Measurements from ENCODE around the gene AFF3. TPM values are rescaled to one million over a fixed set of nuclear protein-coding genes. Genes with fewer than 3 reads are reported as not detected.
"Not testable (repeated sequence)": the region's sequence is repeated elsewhere in the genome, so short reads cannot be mapped to it uniquely, and the experiment has no call there.

Gene AFF3
- total RNA-seq, 2 experiments from 2014 or later: 2.6 to 2.9 TPM

DNA sequence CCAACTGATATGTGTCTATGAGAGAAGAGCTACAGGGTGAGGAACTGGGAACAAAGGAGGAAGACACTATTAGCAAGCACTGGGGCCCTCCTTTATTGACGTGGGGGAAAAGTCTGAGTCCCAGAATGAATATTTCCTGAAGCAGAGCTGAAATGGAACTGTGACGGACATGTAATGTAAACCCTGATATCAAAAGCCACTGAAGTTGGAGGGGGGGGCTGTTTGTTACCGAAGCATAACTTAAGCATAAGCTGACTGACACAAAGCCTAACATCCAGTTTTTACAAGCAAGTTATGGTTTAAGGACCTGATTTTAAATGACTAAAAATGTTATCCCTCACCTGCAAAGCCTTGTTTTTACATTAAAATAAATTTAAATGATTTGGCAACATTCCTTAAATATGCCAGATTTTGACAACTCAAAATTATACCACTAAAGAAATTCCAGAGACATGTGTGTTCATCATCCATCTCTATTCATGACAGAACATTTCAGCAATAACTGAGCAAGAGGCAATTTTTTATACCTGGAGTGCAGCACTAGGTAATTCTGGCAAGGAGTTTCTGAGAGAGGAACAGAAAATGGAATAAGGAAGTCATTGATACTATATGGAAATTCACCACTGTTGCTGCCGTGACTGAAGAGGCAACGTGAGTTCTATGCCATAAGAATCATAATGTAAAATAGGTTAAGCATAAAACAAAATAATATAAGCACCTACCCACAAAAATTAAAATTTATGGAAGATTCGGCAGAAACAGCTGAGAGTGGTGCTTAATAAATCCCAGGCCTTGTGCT is 186.0 kb downstream of the AFF3 start:
- Mint-ChIP-seq H3K36me3 (no peaks in the 10 kb centered on the region), H3K27me3 (no peaks in the 10 kb centered on the region), H3K9me3 (peaks cover 1% of the 10 kb centered on the region), H3K4me3 (no peak overlapping the region), H3K4me1 (no peaks in the 10 kb centered on the region), H3K27ac (no peak overlapping the region)
- no peak for DNase-seq

DNA sequence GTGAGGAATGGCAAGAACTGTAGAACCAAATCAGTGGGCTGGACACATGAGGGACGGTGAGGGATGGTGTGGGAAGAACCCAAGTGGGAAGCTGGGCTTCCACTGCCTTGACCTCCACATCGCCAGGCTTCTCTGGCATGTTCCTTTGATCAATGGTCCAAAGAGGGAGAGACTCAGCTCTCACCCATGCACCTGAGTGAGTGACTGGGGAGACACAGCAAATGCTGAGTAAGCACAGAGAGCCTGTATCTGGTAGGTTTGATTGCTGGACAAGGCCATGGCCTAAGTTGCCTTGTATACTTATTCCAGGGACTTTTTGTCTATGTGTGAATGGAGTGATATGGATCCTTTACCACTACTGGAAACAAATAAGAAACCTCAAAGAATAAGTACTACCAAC is 188.6 kb downstream of the AFF3 start:
- Mint-ChIP-seq H3K4me3 (no peak overlapping the region), H3K9me3 (peaks cover 1% of the 10 kb centered on the region), H3K4me1 (no peaks in the 10 kb centered on the region), H3K36me3 (no peaks in the 10 kb centered on the region), H3K27me3 (no peaks in the 10 kb centered on the region), H3K27ac (no peak overlapping the region)
- DNase-seq: no peak

DNA sequence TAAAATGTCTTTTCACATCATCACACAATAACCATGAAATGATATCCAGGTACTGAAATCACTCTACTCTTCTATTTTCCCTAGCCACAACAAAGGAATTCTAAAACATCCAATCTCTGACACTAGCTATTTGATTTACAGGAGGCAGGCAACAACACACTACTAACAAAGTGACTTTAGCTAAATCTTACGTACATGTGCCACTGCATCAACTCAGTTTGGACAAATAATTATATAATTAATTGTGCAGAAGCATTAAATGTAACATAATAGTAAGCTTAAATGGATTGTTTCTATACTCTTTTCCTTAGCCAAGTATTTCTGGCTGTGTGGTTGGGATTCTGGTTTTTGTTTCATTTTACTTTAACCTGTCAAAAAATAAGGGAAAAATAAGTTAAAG is 192.4 kb downstream of the AFF3 start:
- no peak overlapping the region for H3K27ac Mint-ChIP-seq
- DNase-seq: no peak
- H3K9me3 Mint-ChIP-seq: no peaks in the 10 kb centered on the region
- no peaks in the 10 kb centered on the region for H3K27me3 Mint-ChIP-seq
- no peaks in the 10 kb centered on the region for H3K36me3 Mint-ChIP-seq
- H3K4me3 Mint-ChIP-seq: no peak overlapping the region
- H3K4me1 Mint-ChIP-seq: no peaks in the 10 kb centered on the region

DNA sequence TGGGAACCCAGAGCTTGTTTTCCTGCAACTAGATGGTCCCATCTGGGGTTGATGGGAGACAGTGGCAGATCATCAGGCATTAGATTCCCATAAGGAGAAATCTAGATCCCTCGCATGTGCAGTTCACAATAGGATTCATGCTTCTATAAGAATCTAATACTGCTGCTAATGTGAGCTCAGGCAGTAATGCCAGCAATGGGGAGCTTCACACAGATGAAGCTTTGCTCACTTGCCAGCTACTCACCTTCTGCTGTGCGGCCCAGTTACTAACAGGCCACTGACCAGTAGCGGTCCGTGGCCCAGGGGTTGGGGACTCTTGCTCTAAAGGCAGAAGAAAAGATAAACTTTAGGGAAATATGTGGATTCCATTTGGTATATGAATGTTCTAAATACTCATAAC is 192.9 kb downstream of the AFF3 start:
- Mint-ChIP-seq H3K4me1 (no peaks in the 10 kb centered on the region), H3K9me3 (no peaks in the 10 kb centered on the region), H3K36me3 (no peaks in the 10 kb centered on the region), H3K27ac (no peak overlapping the region), H3K27me3 (no peaks in the 10 kb centered on the region), H3K4me3 (no peak overlapping the region)
- no peak for DNase-seq

DNA sequence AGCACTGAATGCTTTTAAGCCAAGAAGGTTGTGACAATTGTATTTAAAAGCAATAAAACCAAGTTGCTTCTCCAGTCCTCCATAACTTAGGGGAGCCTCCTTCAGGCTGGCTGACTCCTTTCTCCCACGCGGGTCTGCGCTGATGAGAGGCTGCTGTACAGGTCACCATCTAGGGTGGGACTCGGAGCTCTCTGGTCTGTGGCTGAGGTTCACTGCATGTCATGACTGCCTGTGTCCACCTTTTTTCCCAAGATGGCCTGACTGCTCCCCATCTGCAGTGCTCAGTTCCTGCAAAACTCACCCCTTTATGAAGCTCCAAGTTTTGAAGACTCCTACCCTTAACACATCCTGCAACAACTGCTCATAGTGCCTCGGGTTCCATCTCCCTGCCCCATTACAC is 194.4 kb downstream of the AFF3 start:
- no peak for DNase-seq
- H3K4me3 Mint-ChIP-seq: no peak overlapping the region
- no peaks in the 10 kb centered on the region for H3K36me3 Mint-ChIP-seq
- no peaks in the 10 kb centered on the region for H3K9me3 Mint-ChIP-seq
- H3K27ac Mint-ChIP-seq: no peak overlapping the region
- H3K27me3 Mint-ChIP-seq: no peaks in the 10 kb centered on the region
- no peaks in the 10 kb centered on the region for H3K4me1 Mint-ChIP-seq

DNA sequence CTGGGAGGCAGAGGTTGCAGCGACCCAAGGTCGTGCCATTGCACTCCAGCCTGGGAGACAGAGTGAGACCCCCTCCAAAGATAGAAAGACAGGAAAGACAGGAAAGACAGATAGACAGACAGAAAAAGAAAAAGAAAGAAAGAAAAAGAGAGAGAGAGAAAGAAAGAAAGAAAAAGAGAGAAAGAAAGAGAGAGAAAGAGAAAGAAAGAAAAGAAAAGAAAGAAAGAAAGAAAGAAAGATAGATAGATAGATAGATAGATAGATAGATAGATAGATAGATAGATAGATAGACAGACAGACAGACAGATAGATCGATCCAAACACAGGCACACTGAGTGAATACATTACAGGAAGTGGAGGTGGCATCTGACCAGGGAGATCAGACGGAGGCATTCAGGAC is 195.0 kb downstream of the AFF3 start:
- H3K27me3 Mint-ChIP-seq, H3K4me1 Mint-ChIP-seq, H3K4me3 Mint-ChIP-seq, DNase-seq, H3K9me3 Mint-ChIP-seq, H3K36me3 Mint-ChIP-seq, H3K27ac Mint-ChIP-seq: not testable (repeated sequence)

DNA sequence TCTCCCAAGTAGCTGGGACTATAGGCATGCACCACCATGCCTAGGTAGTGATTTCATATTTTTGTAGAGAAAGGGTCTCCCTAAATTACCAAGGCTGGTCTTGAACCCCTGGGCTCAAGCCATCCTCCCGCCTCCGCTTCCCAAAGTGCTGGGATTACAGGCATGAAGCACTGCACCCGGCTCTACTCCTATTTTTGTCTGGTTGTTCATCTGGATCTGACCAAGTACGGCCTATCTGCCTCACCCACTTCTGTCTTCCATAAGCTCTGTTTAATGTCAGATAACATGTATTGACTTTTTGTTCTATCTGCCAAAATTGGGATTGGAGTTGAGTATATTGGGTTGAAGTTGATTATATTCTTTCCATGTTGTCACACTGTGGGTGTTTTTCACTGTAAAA is 198.4 kb downstream of the AFF3 start:
- H3K9me3 Mint-ChIP-seq: no peaks in the 10 kb centered on the region
- no peak for DNase-seq
- H3K4me1 Mint-ChIP-seq: no peaks in the 10 kb centered on the region
- H3K4me3 Mint-ChIP-seq: no peak overlapping the region
- H3K27me3 Mint-ChIP-seq: no peaks in the 10 kb centered on the region
- H3K36me3 Mint-ChIP-seq: no peaks in the 10 kb centered on the region
- no peak overlapping the region for H3K27ac Mint-ChIP-seq

DNA sequence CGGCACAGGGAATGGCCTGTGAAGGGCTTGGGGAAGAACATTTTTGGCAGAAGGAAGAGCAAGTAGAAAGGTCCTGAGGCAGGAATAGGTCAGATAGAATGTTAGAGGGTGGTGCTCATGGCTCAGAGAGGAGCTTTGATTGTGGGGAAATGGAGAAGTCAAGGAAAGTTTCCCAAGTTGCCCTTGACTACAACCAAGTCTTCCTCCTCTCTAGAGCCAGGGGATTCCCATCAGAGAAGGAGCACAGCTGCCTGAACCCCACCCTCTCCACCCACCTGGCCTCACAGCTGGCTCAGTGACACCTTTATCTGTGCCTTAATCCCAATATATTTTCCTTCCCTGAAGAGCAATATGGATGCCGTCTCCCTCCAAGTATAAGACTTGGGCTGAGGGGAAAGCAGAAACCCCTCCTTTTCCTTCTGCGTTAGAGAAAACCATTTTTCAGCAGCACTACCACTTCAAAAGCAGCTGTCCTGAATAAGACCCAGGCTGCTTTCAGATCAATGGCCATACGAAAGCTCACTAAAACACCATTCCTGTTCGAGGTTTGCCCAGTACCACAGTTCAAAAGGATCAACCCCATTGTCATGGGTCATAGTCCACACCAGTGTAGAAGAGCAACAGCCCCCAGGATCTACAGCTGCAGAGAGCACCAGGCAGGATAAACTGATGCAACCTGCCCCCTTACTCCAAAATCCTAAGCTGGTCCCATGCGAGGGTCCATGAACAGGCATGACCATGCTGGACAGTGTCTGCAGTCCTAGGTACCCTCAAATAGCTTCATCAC is 199.6 kb downstream of the AFF3 start:
- Mint-ChIP-seq H3K4me3 (no peak overlapping the region), H3K27ac (no peak overlapping the region), H3K36me3 (no peaks in the 10 kb centered on the region), H3K9me3 (no peaks in the 10 kb centered on the region), H3K4me1 (no peaks in the 10 kb centered on the region), H3K27me3 (no peaks in the 10 kb centered on the region)
- DNase-seq: no peak

DNA sequence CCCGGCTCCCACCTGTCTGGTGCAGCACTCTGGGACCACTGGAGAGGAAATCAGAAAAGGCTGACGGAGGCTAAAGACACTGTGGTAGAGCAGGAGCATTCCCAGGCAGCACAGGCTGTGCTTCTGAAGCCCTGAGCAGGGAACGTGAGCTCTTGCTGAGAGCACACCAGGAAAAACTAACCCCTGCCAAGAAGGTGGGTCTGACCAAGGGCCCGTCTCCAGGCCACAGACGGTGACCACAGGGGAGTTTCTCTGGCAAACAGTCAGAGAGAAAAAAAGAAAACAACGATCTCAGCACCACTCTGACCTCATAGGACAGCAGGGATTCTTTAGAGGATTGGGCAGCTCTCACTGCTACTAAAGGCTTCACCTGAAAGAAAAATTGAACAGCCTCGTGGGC is 201.4 kb downstream of the AFF3 start:
- Mint-ChIP-seq H3K27ac (no peak overlapping the region), H3K9me3 (no peaks in the 10 kb centered on the region), H3K36me3 (no peaks in the 10 kb centered on the region), H3K27me3 (no peaks in the 10 kb centered on the region), H3K4me3 (no peak overlapping the region), H3K4me1 (no peaks in the 10 kb centered on the region)
- DNase-seq: no peak

DNA sequence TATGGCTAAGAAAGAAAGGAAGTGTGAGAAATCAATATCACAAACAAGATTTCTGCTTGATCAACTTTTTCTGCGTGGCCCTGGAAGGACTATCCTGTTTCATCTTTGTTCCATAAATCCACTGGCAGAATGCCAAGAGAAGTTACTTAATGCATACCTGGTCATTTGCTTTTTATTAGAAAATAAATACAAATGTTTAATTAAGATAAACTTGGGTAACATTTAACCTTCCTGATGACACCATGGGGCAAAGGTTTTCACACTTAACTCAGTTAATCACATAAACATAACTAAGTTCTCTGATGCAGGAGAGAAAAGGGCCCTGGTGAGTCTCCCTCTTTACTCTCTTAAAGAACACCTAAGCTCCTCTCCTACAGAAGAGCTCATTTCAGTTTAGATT is 203.3 kb downstream of the AFF3 start:
- no peak for DNase-seq
- H3K27ac Mint-ChIP-seq: no peak overlapping the region
- no peaks in the 10 kb centered on the region for H3K9me3 Mint-ChIP-seq
- H3K36me3 Mint-ChIP-seq: no peaks in the 10 kb centered on the region
- no peaks in the 10 kb centered on the region for H3K27me3 Mint-ChIP-seq
- no peaks in the 10 kb centered on the region for H3K4me1 Mint-ChIP-seq
- no peak overlapping the region for H3K4me3 Mint-ChIP-seq

DNA sequence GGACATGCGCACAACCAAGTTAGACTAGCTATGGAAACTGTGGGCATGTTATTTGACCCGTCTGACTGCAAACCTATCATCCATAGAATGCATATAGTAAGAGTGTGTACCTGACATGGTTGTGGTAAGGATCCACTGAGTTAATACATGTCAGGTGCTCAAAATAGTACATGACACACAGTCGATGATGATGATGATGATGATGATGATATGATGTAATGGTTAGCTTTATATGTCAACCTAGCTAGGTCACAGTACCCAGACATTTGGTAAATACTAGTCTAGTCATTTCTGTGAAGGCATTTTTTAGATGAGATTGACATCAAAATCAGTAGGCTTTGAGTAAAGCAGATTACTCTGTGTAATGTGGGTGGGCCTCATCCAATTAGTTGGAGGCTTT is 204.1 kb downstream of the AFF3 start:
- Mint-ChIP-seq H3K36me3 (no peaks in the 10 kb centered on the region), H3K4me1 (no peaks in the 10 kb centered on the region), H3K9me3 (no peaks in the 10 kb centered on the region), H3K27me3 (no peaks in the 10 kb centered on the region), H3K4me3 (no peak overlapping the region), H3K27ac (no peak overlapping the region)
- no peak for DNase-seq

DNA sequence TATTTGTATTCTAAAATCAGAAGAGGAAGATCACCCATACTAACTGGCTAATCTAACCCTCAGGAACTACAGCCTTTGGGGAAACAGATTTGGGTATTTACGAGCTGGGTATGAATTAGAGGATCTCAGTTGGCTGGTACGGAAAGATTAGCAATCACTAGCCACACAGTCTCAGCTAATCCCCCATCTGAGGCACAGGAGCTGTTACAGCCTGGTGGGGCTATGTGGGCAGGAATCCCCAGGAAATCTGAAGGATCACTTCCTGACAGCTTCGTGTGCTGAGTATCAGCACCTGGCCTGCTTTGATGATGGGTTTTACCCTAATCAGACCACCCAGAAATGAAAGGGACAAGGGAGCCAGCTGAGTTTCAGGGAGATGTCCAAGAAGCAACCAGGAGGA is 206.3 kb downstream of the AFF3 start:
- no peak for DNase-seq
- Mint-ChIP-seq H3K27me3 (no peaks in the 10 kb centered on the region), H3K27ac (no peak overlapping the region), H3K36me3 (no peaks in the 10 kb centered on the region), H3K4me3 (no peak overlapping the region), H3K9me3 (no peaks in the 10 kb centered on the region), H3K4me1 (no peaks in the 10 kb centered on the region)

DNA sequence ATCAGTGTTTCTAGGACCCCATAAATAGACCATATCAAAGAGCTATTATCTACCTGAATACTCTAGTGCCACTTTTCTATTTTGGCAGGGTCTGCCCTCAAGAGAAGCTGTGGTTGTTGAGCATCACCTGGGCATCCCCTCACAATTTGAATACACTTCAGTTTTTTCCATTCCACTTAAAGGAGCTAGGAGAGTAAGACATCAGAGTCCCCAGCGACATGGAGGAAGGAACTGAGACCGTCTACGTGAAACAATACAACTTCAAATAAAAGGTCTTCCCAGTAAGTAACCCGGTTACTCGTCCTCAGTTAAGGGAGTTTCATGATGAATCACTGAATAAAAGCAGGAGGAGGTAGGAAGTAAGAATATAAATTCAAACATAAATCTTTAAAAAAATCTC is 206.7 kb downstream of the AFF3 start:
- Mint-ChIP-seq H3K27ac (no peak overlapping the region), H3K9me3 (no peaks in the 10 kb centered on the region), H3K4me3 (no peak overlapping the region), H3K36me3 (no peaks in the 10 kb centered on the region), H3K4me1 (no peaks in the 10 kb centered on the region), H3K27me3 (no peaks in the 10 kb centered on the region)
- no peak for DNase-seq

DNA sequence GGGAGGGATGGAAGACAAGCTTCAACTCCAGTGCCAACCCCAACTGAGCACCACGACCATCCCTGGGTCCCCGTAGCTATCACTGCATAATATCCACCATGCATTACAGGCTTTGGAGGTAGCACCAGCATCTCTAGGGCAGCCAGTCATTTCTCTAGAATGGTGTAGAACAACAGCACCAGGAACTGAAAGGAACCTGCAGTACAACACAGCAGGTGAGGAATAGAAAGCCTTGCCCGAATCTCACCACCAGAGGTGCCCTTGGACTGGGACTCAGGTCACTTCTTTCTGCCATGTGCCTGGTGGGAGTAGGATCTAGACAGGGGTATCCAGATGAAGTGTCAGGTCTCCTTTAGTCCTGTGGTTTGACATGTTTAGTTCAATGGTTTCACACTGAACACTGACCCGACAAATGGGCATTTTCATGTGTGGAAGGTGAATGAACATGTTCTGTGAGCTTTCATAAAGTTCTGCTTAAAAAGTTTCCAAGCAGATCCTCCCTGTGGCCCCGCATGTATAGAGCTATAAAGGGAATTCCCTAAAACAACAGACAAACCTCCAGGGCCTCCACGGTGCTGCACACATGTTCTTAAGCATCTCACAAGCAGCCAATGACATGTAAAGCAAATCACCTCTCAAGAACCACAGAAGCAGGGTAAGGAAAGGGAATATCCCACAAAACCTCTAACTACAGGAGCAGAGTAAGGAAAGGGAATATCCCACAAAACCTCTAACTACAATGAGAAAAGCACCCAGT is 208.3 kb downstream of the AFF3 start:
- Mint-ChIP-seq H3K36me3 (no peaks in the 10 kb centered on the region), H3K27me3 (no peaks in the 10 kb centered on the region)

DNA sequence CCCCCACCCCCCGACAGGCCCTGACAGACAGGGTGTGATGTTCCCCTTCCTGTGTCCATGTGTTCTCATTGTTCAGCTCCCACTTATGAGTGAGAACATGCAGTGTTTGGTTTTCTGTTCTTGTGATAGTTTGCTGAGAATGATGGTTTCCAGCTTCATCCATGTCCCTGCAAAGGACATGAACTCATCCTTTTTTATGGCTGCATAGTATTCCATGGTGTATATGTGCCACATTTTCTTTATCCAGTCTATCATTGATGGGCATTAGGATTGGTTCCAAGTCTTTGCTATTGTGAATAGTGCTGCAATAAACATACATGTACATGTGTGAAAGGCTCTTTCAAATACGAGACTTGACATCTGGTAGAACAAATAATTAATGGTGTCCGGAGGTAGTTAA is 208.9 kb downstream of the AFF3 start:
- not testable (repeated sequence) for H3K4me3 Mint-ChIP-seq, H3K27me3 Mint-ChIP-seq, H3K9me3 Mint-ChIP-seq, H3K36me3 Mint-ChIP-seq, H3K27ac Mint-ChIP-seq, DNase-seq, H3K4me1 Mint-ChIP-seq

More for the DNA sequence above, 208.3 kb downstream of the AFF3 start:
- H3K4me1 Mint-ChIP-seq: no peaks in the 10 kb centered on the region
- no peak overlapping the region for H3K27ac Mint-ChIP-seq
- no peaks in the 10 kb centered on the region for H3K9me3 Mint-ChIP-seq
- DNase-seq: no peak
- H3K4me3 Mint-ChIP-seq: no peak overlapping the region

Measured in activated naive CD8-positive, alpha-beta T cell treated with anti-CD3 and anti-CD28 coated beads for 36 hours (primary cell).